OCI-M2 (cell line): ENCODE results near the gene PCDH15.

Experiments used
- DNase-seq: peaks from one replicate; lab custom pipeline; 2025; ENCODE audit not compliant: unreplicated experiment; lab: John Stamatoyannopoulos, UW

The PCDH15 gene

GRCh38 chr10:54708591-54708990, 92.4 kb downstream of the PCDH15 start:
- no peak for DNase-seq

DNA sequence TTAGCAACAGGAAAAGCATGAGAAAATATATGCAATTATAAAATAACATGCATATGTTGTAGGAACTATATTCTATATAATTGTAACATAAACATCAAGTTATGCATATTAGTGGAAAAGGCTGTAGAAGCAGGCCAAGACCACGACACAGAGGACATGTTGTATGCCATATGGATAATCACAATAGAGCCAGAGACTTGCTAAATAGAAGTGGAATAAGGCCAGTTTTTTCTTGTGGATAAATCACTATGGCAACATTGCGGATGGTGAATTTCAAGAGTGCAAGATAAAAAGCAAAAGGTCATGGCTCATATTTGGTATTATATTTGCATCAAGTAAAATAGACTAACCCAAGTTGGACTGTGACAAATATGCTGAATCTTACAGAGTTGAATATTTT, 93.0 kb downstream of the PCDH15 start:
- no peak for DNase-seq

DNA sequence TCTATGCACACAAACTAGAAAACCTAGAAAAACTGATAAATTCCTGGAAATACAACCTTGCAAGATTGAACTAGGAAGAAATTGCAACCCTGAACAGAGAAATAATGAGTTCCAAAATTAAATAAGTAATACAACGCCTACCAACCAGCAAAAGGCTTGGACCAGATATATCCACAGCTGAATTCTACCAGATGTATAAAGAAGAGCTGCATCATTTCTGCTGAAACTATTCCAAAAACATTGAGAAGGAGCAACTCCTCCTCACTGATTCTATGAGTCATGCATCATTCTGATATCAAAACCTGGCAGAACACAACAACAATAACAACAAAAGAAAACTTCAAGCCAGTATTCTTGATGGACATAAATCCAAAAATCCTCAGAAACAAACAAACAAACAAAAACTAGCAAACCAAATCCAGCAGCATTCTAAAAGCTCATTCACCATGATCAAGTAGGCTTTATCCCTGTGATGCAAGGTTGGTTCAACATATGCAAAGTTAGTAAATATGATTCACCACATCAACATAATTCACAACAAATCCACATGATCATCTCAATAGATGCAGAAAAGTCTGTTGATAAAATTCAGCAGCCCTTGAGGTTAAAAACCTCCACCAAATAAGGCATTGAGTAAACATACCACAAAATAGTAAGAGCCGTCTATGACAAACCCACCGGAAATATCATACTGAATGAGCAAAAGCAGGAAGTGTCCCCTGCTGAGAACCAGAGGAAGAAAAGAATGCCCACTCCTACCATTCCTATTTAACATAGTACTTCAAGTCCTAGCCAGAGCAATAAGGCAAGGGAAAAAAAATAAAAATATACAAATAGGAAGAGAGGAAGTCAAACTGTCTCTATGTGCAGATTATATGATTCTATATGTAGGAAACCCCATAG, 98.2 kb downstream of the PCDH15 start:
- DNase-seq: no peak

DNA sequence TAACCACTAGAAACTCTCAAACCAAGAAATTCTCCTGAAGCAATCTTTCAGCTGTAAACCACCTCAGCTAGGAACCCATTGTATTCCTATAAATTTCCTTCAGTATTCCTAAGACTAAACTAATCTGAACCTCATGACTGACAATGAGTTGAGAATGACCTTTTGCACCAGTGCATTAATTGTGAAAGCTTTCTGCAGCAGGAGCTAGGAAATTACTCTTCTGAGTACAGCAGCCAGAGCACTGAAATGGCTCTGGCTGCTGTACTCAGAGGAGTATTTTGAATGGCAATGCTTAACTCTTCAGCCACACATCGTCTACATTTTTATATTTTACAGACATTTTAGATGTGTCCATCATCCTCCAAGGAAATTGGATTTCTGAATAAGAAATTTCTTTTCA, 109.7 kb downstream of the PCDH15 start:
- no peak for DNase-seq

DNA sequence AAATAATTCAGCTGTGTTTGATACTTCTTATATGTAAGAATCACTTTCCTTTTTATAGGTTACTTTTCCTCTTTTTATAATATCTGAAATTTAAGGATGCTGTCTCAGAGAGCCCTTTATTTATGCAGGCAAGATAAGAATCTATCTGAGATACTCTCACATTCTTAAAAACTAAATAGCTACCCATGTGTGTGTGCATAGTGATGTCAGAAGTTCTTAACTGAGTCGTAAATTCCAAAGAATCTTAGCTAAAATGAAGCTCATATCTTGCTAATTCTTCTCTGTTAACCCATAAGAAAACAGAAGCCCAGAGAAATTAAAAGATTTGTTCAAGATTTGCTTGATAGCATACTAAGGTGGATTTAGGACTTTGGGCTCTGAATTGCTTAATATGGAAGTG, 118.5 kb downstream of the PCDH15 start:
- no peak for DNase-seq

DNA sequence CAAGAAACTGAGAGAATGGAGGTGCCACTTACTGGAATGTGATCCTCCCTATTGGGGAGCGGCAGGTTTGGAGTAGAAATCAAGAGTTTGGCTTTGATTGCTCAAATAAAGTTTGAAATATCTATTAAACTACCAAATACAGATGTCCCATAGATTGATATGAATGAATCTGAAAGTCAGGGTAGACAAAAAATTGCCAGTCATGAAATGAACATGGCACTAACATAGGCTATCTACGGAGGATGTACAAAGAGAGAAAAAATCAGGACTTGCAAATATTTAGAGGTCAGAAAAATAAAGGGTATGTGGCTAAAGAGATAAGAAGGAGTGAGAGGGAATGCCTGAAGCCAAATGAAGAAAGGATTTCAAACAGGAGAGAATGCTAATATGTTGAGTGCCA, 119.9 kb downstream of the PCDH15 start:
- no peak for DNase-seq

DNA sequence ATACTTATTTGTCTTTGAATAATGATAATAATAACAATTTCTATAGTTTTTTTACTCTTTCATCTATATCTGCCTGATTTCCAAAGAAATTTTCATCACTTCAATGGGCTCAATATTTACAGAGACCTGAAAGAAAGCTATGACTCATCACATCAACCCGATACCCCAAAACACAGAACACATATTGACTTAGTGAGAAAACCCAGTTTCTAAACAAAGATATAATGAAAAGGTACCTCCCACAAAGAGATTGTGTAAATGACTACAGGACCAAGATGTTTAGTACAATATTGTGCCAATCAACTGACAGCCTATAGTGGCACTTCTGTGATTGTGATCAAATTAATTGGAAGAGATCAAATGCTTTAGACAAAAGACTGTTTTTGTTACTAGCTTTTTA, 133.9 kb downstream of the PCDH15 start:
- no peak for DNase-seq

DNA sequence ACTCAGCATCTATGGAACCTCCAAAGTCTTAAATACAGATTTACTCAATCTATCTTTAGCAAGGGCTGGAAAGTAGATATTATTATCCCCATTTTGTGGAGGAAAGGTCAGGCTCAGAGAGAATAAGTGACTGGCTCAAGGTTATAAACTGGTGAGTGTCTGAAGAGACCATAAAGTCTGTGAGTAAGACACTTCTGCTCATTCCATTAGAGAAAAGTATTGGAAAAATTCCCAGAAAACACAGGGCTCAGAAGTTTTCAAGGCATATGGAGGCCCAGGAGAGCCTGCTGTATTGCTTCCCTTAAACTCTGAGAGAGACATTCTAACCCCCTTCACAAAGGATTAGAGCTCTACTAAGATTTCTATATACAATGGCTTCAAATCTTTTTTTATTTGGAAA, 134.8 kb downstream of the PCDH15 start:
- no peak for DNase-seq

DNA sequence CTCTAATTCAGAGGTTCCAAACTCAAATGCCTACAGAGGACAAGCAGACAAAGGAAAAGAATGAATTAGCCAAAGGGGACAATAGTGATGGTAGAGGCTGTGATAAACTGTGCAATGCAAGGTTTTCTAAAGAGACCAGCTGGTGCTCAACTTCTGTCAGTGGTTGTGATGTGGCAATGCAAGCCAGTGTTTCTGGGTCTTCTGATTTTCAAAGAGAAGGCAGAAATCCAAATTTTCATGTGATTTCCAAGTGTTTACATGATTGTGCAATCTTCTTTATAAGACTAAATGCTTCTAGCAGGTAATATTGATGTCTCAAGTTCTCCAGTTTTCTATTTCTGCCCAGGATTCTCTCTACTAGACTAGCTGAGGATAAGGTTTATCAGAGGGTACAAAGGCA, 135.9 kb downstream of the PCDH15 start:
- DNase-seq: no peak

DNA sequence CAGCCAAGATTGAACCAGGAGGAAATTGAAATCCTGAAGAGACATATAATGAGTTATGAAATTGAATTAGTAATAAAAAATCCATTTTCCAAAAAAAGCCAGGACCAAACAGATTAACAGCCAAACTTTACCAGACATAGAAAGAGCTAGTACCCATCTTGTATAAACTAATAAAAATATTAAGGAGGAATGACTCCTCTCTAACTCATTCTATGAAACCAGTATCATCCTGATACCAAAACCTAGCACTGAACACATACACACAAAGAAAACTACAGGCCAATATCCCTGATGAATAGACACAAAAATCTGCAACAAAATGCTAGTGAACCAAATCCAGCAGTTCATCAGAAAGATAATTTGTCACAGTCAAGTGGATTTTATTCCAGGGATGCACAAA, 140.6 kb downstream of the PCDH15 start:
- no peak for DNase-seq

DNA sequence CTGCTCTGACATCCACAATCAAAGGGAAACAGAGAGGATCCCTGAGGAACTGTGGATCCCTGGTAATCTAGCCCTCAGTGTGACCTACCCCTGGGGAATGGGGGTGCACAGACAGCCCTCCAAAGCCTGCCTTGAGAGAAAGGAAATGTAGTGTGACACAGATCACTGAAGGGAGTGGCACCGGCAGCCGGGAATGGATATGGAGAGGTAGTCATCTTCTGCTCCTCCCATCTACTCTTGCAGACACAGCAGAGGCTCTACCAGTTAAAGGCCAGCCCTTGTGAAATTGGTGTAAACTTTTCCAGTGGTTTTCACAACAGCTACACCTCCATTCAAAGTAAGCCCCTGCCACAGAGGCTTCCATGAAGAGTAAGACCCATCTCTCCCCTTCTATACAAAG, 144.4 kb downstream of the PCDH15 start:
- no peak for DNase-seq

DNA sequence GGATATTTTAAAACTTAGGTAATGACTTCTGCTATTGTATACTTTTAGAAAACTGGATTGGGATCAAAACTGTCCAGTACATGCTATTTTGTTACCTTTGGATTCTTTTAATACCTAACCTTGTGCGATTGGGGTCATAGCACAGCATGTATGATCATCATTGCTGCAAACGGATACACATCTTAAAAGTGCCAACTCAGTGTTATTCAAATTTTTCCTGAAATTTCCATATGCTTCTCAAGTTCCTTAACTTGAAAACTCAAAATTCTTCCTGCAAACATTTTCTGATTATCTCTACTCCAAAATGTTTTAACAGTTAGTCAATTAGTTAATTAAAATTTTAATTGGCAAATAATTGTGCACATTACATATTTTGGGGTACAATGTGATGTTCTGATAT, 147.5 kb downstream of the PCDH15 start:
- DNase-seq: no peak

DNA sequence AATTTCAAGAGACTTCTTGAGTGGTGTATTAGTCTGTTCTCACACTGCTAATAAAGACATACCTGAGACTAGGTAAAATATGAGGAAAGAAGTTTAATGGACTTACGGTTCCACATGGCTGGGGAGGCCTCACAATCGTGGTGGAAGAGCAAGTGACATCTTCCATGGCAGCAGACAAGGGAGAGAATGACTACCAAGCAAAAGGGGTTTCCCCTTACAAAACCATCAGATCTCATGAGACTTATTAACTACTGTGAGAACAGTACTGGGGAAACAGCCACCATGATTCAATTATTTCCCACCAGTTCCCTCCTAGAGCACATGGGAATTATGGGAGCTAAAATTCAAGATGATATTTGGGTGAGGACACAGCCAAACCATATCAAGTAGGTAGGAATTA, 150.5 kb downstream of the PCDH15 start:
- DNase-seq: no peak

DNA sequence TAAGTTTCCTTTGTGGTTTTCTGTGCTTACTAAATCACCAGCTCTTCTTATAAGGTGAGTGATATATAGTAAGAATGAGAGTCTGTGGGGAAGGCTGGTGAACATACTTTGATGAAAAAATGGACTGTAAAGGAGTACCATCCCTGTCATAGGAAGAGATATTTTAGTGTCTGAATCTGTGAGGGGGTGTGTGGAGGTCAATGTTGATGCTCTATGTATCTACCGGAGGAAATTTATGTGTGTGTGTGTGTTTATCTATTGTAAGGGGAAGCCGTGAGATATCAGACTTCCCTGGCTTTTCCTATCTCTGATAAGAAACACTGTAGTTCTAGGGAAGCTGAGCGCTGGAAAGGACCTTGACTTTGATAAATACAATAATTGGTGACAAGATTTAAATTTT, 179.0 kb downstream of the PCDH15 start:
- no peak for DNase-seq

GRCh38 chr10:54620352-54620751, 180.7 kb downstream of the PCDH15 start:
- no peak for DNase-seq

- no peak for DNase-seq
These were observed 187.0 kb downstream of the PCDH15 start for GRCh38 chr10:54614072-54614471.

- no peak for DNase-seq
These were observed 187.9 kb downstream of the PCDH15 start for GRCh38 chr10:54613162-54613561.

GRCh38 chr10:54609423-54609822, 191.6 kb downstream of the PCDH15 start:
- DNase-seq: no peak

DNA sequence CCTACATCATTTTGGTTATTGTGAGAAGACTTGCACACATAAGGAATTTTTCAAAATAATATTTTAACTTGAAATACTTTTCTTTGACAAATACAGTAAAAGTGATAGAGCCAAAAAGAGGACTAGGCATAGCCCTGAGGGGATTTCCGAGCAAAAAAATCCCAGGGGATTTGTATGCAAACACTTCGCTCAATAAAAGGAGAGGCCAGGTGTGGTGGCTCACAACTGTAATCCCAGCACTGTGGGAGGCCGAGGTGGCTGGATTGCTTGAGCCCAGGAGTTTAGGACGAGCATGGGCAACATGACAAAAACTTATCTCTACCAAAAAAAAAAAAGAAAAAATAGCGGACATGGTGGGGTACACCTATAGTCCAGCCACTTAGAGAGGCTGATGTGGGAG, 193.0 kb downstream of the PCDH15 start:
- DNase-seq: no peak

- no peak for DNase-seq
These were observed 206.7 kb downstream of the PCDH15 start for GRCh38 chr10:54594289-54594688.

- no peak for DNase-seq
These were observed 213.1 kb downstream of the PCDH15 start for GRCh38 chr10:54587971-54588370.

GRCh38 chr10:54585572-54585971, 215.5 kb downstream of the PCDH15 start:
- no peak for DNase-seq

- DNase-seq: no peak
These were observed 223.3 kb downstream of the PCDH15 start for GRCh38 chr10:54577682-54578081.
